Progenitor cell of endocrine pancreas (in vitro differentiated cells): ENCODE measurements around the gene ZNF729. TPM values are rescaled to one million over a fixed set of nuclear protein-coding genes. Genes with fewer than 3 reads are reported as not detected.

Experiments used
- DNase-seq: peaks from one replicate; pipeline ENCODE4 v3.0.0; 2021; ENCODE audit warnings: low spot score; ENCODE audit not compliant: unreplicated experiment
- H3K27ac Mint-ChIP-seq: 2 replicates; pipeline ENCODE4 v1.8.0; 2021; ENCODE audit warnings: mild to moderate bottlenecking, moderate library complexity, mixed read lengths
- H3K27me3 Mint-ChIP-seq: 2 replicates; pipeline ENCODE4 v1.8.0; 2021; ENCODE audit warnings: mixed read lengths
- H3K36me3 Mint-ChIP-seq: 2 replicates; pipeline ENCODE4 v1.8.0; 2022; ENCODE audit warnings: mixed read lengths; ENCODE audit not compliant: insufficient read depth
- H3K4me1 Mint-ChIP-seq: 2 replicates; pipeline ENCODE4 v1.8.0; 2021; ENCODE audit warnings: low read depth, mixed read lengths
- H3K4me3 Mint-ChIP-seq: 2 replicates; pipeline ENCODE4 v1.8.0; 2021; ENCODE audit warnings: low read depth, mild to moderate bottlenecking, moderate library complexity, mixed read lengths
- H3K9me3 Mint-ChIP-seq: 2 replicates; pipeline ENCODE4 v1.8.0; 2021; ENCODE audit warnings: low read depth, mixed read lengths
- total RNA-seq: library from RNA; stranded (reverse); gene quantifications from 2 replicates; pipeline ENCODE4 v1.2.1, GENCODE V29; 2021
- TF ChIP-seq, protein P1 (sequence below): fragments of 200-600 bp; sonication (generic); IDR thresholded peaks from one replicate; pipeline ENCODE4 v1.5.0; 2021; ENCODE audit warnings: antibody characterized with exemption, mild to moderate bottlenecking; ENCODE audit not compliant: unreplicated experiment

Gene ZNF729
- total RNA-seq, 1 donor from 2014 or later = not detected

DNA sequence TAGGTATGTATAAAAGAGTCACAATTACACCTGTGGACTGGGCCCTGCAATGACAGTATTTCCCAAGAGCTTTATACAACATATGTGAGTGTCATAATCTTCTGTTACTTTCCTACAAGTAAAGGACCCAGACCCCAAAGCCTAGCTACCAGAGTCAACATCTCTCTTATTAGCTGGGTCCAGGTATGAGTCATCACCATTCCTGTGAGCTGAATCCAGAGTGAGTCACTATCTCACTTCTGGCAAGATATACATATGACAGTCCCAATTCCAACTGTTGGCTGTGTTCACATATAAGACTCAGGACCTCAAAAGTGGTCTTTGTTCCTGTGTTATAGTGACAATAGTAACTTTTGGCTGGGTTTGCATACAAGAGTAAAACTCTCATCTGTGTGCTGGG, 46.7 kb downstream of the ZNF729 start:
- H3K27ac Mint-ChIP-seq = no peak overlapping the region
- no peak overlapping the region for H3K4me3 Mint-ChIP-seq
- peaks cover 72% of the 10 kb centered on the region for H3K9me3 Mint-ChIP-seq

DNA sequence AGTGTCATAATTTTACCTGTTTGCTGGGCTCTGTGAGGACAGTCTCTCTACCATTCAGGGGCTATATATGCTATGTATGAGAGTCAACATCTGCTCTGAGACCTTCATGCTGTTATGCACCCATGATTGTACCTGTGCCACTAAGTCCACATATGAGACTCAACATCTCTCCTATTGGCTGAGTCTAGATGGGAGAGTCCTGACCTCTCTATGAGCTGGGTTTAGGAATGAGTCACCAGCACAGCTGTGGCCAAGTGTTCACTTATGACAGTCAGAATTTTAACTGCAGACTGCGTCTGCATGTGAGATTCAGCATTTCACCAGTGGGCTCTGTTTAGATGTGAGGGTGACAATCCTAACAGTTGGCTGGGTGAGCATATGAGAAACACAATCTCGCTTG, 49.5 kb downstream of the ZNF729 start:
- Mint-ChIP-seq H3K4me1 (no peaks in the 10 kb centered on the region), H3K9me3 (peaks cover 63% of the 10 kb centered on the region), H3K36me3 (no peaks in the 10 kb centered on the region), H3K27me3 (no peaks in the 10 kb centered on the region), H3K4me3 (no peak overlapping the region), H3K27ac (no peak overlapping the region)
- TF ChIP-seq, protein P1, sequence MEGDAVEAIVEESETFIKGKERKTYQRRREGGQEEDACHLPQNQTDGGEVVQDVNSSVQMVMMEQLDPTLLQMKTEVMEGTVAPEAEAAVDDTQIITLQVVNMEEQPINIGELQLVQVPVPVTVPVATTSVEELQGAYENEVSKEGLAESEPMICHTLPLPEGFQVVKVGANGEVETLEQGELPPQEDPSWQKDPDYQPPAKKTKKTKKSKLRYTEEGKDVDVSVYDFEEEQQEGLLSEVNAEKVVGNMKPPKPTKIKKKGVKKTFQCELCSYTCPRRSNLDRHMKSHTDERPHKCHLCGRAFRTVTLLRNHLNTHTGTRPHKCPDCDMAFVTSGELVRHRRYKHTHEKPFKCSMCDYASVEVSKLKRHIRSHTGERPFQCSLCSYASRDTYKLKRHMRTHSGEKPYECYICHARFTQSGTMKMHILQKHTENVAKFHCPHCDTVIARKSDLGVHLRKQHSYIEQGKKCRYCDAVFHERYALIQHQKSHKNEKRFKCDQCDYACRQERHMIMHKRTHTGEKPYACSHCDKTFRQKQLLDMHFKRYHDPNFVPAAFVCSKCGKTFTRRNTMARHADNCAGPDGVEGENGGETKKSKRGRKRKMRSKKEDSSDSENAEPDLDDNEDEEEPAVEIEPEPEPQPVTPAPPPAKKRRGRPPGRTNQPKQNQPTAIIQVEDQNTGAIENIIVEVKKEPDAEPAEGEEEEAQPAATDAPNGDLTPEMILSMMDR = no peak
- DNase-seq = no peak

More for the DNA sequence above, 46.7 kb downstream of the ZNF729 start:
- Mint-ChIP-seq H3K36me3 (peaks cover 2% of the 10 kb centered on the region), H3K4me1 (no peaks in the 10 kb centered on the region), H3K27me3 (no peaks in the 10 kb centered on the region)
- no peak for DNase-seq
- TF ChIP-seq, protein P1 = no peak

DNA sequence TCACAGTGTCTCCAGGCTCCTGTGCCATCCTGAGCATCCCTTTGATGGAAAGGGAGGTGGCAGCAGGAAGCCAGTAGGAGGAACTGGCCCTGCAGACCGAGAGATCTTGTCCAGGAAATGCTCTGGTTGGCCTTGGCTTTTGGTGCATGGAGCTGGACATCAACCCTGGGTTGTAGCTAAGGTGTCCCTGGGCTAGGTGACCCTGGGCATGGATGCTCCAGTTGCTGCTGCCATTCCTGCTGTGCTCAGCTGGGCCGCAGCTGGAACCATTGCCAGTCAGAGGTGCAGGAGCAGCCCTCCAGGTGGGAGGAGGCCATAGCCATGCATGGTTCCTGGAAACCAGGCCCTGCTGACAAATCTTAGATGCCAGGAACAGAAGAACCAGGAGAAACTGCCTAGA, 68.4 kb downstream of the ZNF729 start:
- Mint-ChIP-seq H3K27ac (no peak overlapping the region), H3K27me3 (no peaks in the 10 kb centered on the region), H3K36me3 (no peaks in the 10 kb centered on the region), H3K4me1 (no peaks in the 10 kb centered on the region), H3K4me3 (no peak overlapping the region), H3K9me3 (peaks cover 46% of the 10 kb centered on the region)
- TF ChIP-seq, protein P1 = no peak
- no peak for DNase-seq

Other genes with a start within 250 kb of the ZNF729 start
- gene ZNF257, start 234.0 kb upstream of the ZNF729 start, total RNA-seq = not detected in 2 replicates
- gene ZNF676, start 89.5 kb upstream of the ZNF729 start, total RNA-seq = not detected in 2 replicates
- gene ZNF98, start 135.9 kb downstream of the ZNF729 start, total RNA-seq = not detected in 2 replicates